ENCODE measurements around the gene DISP1. TPM values are rescaled to one million over a fixed set of nuclear protein-coding genes. Genes with fewer than 3 reads are reported as not detected.

The DISP1 gene
- total and polyA plus RNA-seq, 10 of the 15 experiments (the other 5 are each of a cell fraction or from before 2014, with no cell fraction given): 0.11 to 1.4 (median 0.72) TPM

GRCh38 chr1:222777977-222778376, 36.9 kb upstream of the DISP1 start:
- BruUV-seq (replicated peaks): no TSS peak
- Histone ChIP-seq H3K4me2 (ENCODE audit: control insufficient read depth, insufficient read depth) (no peak overlapping the region), H3K4me3 (no peak overlapping the region), H3K27ac (ENCODE audit: control insufficient read depth, insufficient read depth) (no peak overlapping the region), H2AFZ (ENCODE audit: control insufficient read depth, low read depth, low read length) (no peak overlapping the region), H3K9me3 (replicated peaks; ENCODE audit: control insufficient read depth, insufficient read depth, low read length) (no peaks in the 10 kb centered on the region), H3K36me3 (ENCODE audit: control insufficient read depth in 2 of 2, insufficient read depth in 2 of 2, low read length in 1 of 2) (no peaks in the 10 kb centered on the region), H3K79me2 (ENCODE audit: control insufficient read depth, insufficient read depth, low read length) (no peaks in the 10 kb centered on the region), H3K27me3 (replicated peaks in 1 of 2; ENCODE audit: control insufficient read depth in 2 of 2, insufficient read depth in 2 of 2, low read length in 1 of 2) (no peaks in the 10 kb centered on the region), H3K4me1 (ENCODE audit: control insufficient read depth, insufficient read depth, low read length) (peaks cover 4% of the 10 kb centered on the region), H4K20me1 (ENCODE audit: control insufficient read depth, insufficient read depth) (no peaks in the 10 kb centered on the region), H3K9ac (ENCODE audit: control insufficient read depth, insufficient read depth, low read length) (no peak overlapping the region)
- ChIA-PET RAD21 (ENCODE audit: unreplicated experiment) (no interaction called here), POLR2A (no interaction called here), SMC1A (ENCODE audit: uncharacterized antibody, unreplicated experiment) (interaction anchor here (0.6 kb wide), 1 partner anchor 535 kb away, joined by 3 read pairs; no protein-coding TSS in a partner anchor), CTCF (no interaction called here)
- FAIRE-seq: no peak
- in situ Hi-C loops (cut with MboI) (no loop called here), intact Hi-C loops (cut with micrococcal nuclease; ENCODE audit: unreplicated experiment) (no loop called here)
- no peak for ATAC-seq
- TF ChIP-seq BRCA1 (IDR thresholded peaks at IDR 0.05; ENCODE audit: low read depth, low read length) (no peak), USF2 (IDR thresholded peaks at IDR 0.05; ENCODE audit: borderline replicate concordance, low read depth, low read length) (no peak), ATF2 (IDR thresholded peaks at IDR 0.05; ENCODE audit: low read length) (no peak), NFYA (IDR thresholded peaks at IDR 0.05; ENCODE audit: borderline replicate concordance, low read depth, low read length) (no peak), STAT3 (IDR thresholded peaks at IDR 0.05; ENCODE audit: low read depth, low read length) (no peak), ASH2L (IDR thresholded peaks at IDR 0.05; ENCODE audit: borderline replicate concordance, low read depth) (no peak), ZNF274 (IDR thresholded peaks at IDR 0.05; ENCODE audit: insufficient read depth, insufficient read length) (no peak), EP300 (IDR thresholded peaks at IDR 0.05; ENCODE audit: borderline replicate concordance in 1 of 2, control insufficient read depth in 1 of 2, low read depth in 2 of 2, low read length in 2 of 2) (no peak), NFYB (IDR thresholded peaks at IDR 0.05; ENCODE audit: insufficient read depth, low read depth, low read length) (no peak), TCF3 (IDR thresholded peaks at IDR 0.05; ENCODE audit: borderline replicate concordance, insufficient read depth, low read depth, low read length) (no peak), REST (IDR thresholded peaks at IDR 0.05; ENCODE audit: low read depth, low read length) (no peak), GATAD2B (conservative IDR thresholded peaks at IDR 0.05; ENCODE audit: low read depth) (no peak), POLR2AphosphoS5 (IDR thresholded peaks at IDR 0.05; ENCODE audit: low read length) (no peak), HCFC1 (IDR thresholded peaks at IDR 0.05; ENCODE audit: low read length) (no peak), NRF1 (conservative IDR thresholded peaks at IDR 0.05; ENCODE audit: low read depth, low read length) (no peak), POU2F2 (IDR thresholded peaks at IDR 0.05; ENCODE audit: borderline replicate concordance, low read depth, low read length) (no peak), SMC3 (IDR thresholded peaks at IDR 0.05; ENCODE audit: borderline replicate concordance, low read length) (no peak)
- WGBS (ENCODE audit: insufficient coverage, insufficient replicate concordance, low lambda C conversion rate, missing lambda C conversion rate): 57% methylated on average over 2 of the region's 2 CpGs
- no peak for DNase-seq (ENCODE audit: low read depth, low spot score)

Data from GM12878 (cell line).